OCI-LY1 (cell line): ENCODE measurements around the gene SEL1L2.
A peak's percentile ranks its signal among the peaks of the same experiment; 100 is the strongest.

Experiments
- H2AFZ ChIP-seq: fragments of 200-600 bp; sonication (generic), shearing (Covaris generic); 2 replicates; pipeline ENCODE4 v1.6.0; 2014; ENCODE audit warnings: antibody characterized with exemption, mild to moderate bottlenecking, low read length
- H3F3A ChIP-seq: fragments of 200-600 bp; sonication (generic), shearing (Covaris generic); 2 replicates; pipeline ENCODE4 v1.6.0; 2014; ENCODE audit warnings: mild to moderate bottlenecking, antibody characterized with exemption, low read length, moderate library complexity; ENCODE audit not compliant: insufficient read depth
- H3K27ac ChIP-seq: fragments of 200-600 bp; sonication (generic); 2 replicates; pipeline ENCODE4 v1.5.1; 2014; ENCODE audit warnings: low read length, mixed run types, mild to moderate bottlenecking, low read depth; ENCODE audit not compliant: poor library complexity, severe bottlenecking
- H3K27me3 ChIP-seq: fragments of 200-600 bp; sonication (generic); 2 replicates; pipeline ENCODE4 v1.6.0; 2014; ENCODE audit warnings: antibody characterized with exemption, mild to moderate bottlenecking, low read length, moderate library complexity; ENCODE audit not compliant: insufficient read depth
- H3K36me3 ChIP-seq: fragments of 200-600 bp; sonication (generic); 2 replicates; pipeline ENCODE4 v1.6.1; 2014; ENCODE audit warnings: mild to moderate bottlenecking, antibody characterized with exemption, low read length, moderate library complexity, mixed read lengths; ENCODE audit not compliant: insufficient read depth
- H3K4me1 ChIP-seq: fragments of 200-600 bp; sonication (generic); 2 replicates; pipeline ENCODE4 v1.5.1; 2014; ENCODE audit warnings: mild to moderate bottlenecking, low read length, moderate library complexity; ENCODE audit not compliant: insufficient read depth, severe bottlenecking
- H3K4me2 ChIP-seq: fragments of 200-600 bp; sonication (generic), shearing (Covaris generic); 2 replicates; pipeline ENCODE4 v1.6.1; 2014; ENCODE audit warnings: low read length
- H3K4me3 ChIP-seq: fragments of 200-600 bp; sonication (generic); 2 replicates; pipeline ENCODE4 v1.5.1; 2014; ENCODE audit warnings: low read length, low read depth, mild to moderate bottlenecking, mixed read lengths; ENCODE audit not compliant: poor library complexity, severe bottlenecking
- H3K79me2 ChIP-seq: fragments of 200-600 bp; shearing (Covaris generic); 2 replicates; pipeline ENCODE4 v1.6.1; 2016; ENCODE audit warnings: mixed run types, low read length, mixed read lengths; ENCODE audit not compliant: insufficient read depth
- H3K9ac ChIP-seq: fragments of 200-600 bp; sonication (generic), shearing (Covaris generic); 2 replicates; pipeline ENCODE4 v1.6.1; 2014; ENCODE audit warnings: mild to moderate bottlenecking, low read length, mixed read lengths
- H3K9me2 ChIP-seq: fragments of 200-600 bp; sonication (generic), shearing (Covaris generic); 2 replicates; pipeline ENCODE4 v1.6.1; 2014; ENCODE audit warnings: low read depth, mild to moderate bottlenecking, low read length, mixed read lengths
- H3K9me3 ChIP-seq: fragments of 200-600 bp; shearing (Covaris generic); 2 replicates; pipeline ENCODE4 v1.6.1; 2014; ENCODE audit warnings: low read length, mixed read lengths
- H4K20me1 ChIP-seq: fragments of 200-600 bp; sonication (generic), shearing (Covaris generic); 2 replicates; pipeline ENCODE4 v1.6.0; 2016; ENCODE audit warnings: mild to moderate bottlenecking, low read length; ENCODE audit not compliant: insufficient read depth
- EZH2 ChIP-seq: fragments of 200-600 bp; sonication (generic), shearing (Covaris generic); IDR thresholded peaks from 2 replicates; pipeline ENCODE4 v1.8.0; 2017; ENCODE audit warnings: borderline replicate concordance, mixed run types, mild to moderate bottlenecking, antibody characterized with exemption, low read length, moderate library complexity, mixed read lengths
- TF ChIP-seq, protein P1 (sequence below): fragments of 200-600 bp; sonication (generic), shearing (Covaris generic); IDR thresholded peaks from 2 replicates; pipeline ENCODE4 v1.5.1; 2017; ENCODE audit warnings: mild to moderate bottlenecking, antibody characterized with exemption, low read length, moderate library complexity, mixed read lengths

Gene SEL1L2

GRCh38 chr20:13821876-13822275 is 168.5 kb downstream of the SEL1L2 start:
- H2AFZ ChIP-seq = no peak overlapping the region
- no peaks in the 10 kb centered on the region for H3K9me3 ChIP-seq
- no peaks in the 10 kb centered on the region for H3F3A ChIP-seq
- H3K9me2 ChIP-seq = no peaks in the 10 kb centered on the region
- H3K4me1 ChIP-seq = no peaks in the 10 kb centered on the region
- no peak overlapping the region for H3K9ac ChIP-seq
- H3K27me3 ChIP-seq = no peaks in the 10 kb centered on the region
- TF ChIP-seq, protein P1, sequence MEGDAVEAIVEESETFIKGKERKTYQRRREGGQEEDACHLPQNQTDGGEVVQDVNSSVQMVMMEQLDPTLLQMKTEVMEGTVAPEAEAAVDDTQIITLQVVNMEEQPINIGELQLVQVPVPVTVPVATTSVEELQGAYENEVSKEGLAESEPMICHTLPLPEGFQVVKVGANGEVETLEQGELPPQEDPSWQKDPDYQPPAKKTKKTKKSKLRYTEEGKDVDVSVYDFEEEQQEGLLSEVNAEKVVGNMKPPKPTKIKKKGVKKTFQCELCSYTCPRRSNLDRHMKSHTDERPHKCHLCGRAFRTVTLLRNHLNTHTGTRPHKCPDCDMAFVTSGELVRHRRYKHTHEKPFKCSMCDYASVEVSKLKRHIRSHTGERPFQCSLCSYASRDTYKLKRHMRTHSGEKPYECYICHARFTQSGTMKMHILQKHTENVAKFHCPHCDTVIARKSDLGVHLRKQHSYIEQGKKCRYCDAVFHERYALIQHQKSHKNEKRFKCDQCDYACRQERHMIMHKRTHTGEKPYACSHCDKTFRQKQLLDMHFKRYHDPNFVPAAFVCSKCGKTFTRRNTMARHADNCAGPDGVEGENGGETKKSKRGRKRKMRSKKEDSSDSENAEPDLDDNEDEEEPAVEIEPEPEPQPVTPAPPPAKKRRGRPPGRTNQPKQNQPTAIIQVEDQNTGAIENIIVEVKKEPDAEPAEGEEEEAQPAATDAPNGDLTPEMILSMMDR = no peak
- TF ChIP-seq EZH2 = no peak
- H4K20me1 ChIP-seq = no peaks in the 10 kb centered on the region
- no peaks in the 10 kb centered on the region for H3K79me2 ChIP-seq
- no peak overlapping the region for H3K27ac ChIP-seq
- peaks cover 18% of the 10 kb centered on the region; the same call in 1 of the 2 replicates for H3K36me3 ChIP-seq
- no peak overlapping the region for H3K4me2 ChIP-seq
- no peak overlapping the region for H3K4me3 ChIP-seq

- H3K9me3 ChIP-seq = no peaks in the 10 kb centered on the region
- H3K4me2 ChIP-seq = no peak overlapping the region
- no peaks in the 10 kb centered on the region for H3K79me2 ChIP-seq
- peaks cover 34% of the 10 kb centered on the region; the same call in 1 of the 2 replicates for H3K36me3 ChIP-seq
- H4K20me1 ChIP-seq = no peaks in the 10 kb centered on the region
- H3K9me2 ChIP-seq = no peaks in the 10 kb centered on the region
- no peak overlapping the region for H3K27ac ChIP-seq
- H3F3A ChIP-seq = no peaks in the 10 kb centered on the region
- no peaks in the 10 kb centered on the region for H3K4me1 ChIP-seq
- no peaks in the 10 kb centered on the region for H3K27me3 ChIP-seq
- no peak overlapping the region for H3K9ac ChIP-seq
- no peak overlapping the region for H3K4me3 ChIP-seq
- no peak for TF ChIP-seq EZH2
- TF ChIP-seq, protein P1 = peak; percentile 63
- no peak overlapping the region for H2AFZ ChIP-seq
Measured at GRCh38 chr20:13819885-13820645, 170.3 kb downstream of the SEL1L2 start.

- no peaks in the 10 kb centered on the region for H3K27me3 ChIP-seq
- H3K9ac ChIP-seq = no peak overlapping the region
- no peaks in the 10 kb centered on the region for H3F3A ChIP-seq
- H2AFZ ChIP-seq = no peak overlapping the region
- H3K4me2 ChIP-seq = no peak overlapping the region
- no peaks in the 10 kb centered on the region for H3K9me3 ChIP-seq
- H3K9me2 ChIP-seq = no peaks in the 10 kb centered on the region
- H3K4me1 ChIP-seq = no peaks in the 10 kb centered on the region
- no peak overlapping the region for H3K27ac ChIP-seq
- no peak overlapping the region for H3K4me3 ChIP-seq
- TF ChIP-seq, protein P1 = no peak
- no peak for TF ChIP-seq EZH2
- H4K20me1 ChIP-seq = no peaks in the 10 kb centered on the region
- no peaks in the 10 kb centered on the region for H3K79me2 ChIP-seq
- peaks cover 56% of the 10 kb centered on the region; the same call in 1 of the 2 replicates for H3K36me3 ChIP-seq
Measured at GRCh38 chr20:13817342-13817741, 173.1 kb downstream of the SEL1L2 start.
